HEK293 (cell line): Measurements from ENCODE around the gene UTP3.

ENCODE experiments used
- CTCF ChIA-PET: fragments of 350-600 bp; formaldehyde crosslinking; extraction: SDS; loops from one replicate; lab custom pipeline; 2021; ENCODE audit warnings: antibody characterized with exemption; lab: Yijun Ruan, JAX
- POLR2A ChIA-PET: fragments of 300-600 bp; formaldehyde crosslinking; extraction: SDS; loops from one replicate; lab custom pipeline; 2020; ENCODE audit warnings: antibody characterized with exemption, inconsistent platforms; lab: Yijun Ruan, JAX
- H3K27ac ChIP-seq: fragments of 200-500 bp; sonication (Bioruptor generic); 2 replicates; pipeline ENCODE4 v1.5.1; 2014; ENCODE audit warnings: low read depth, low read length, control low read depth, inconsistent platforms; ENCODE audit errors: extremely low read depth
- H3K36me3 ChIP-seq, 2 experiments: fragments of 200-500 bp in 1 of 2; sonication (Bioruptor generic) in 1 of 2; 1 replicate in 1 of 2; 2 replicates in 1 of 2; pipeline ENCODE4 v1.5.1; 2014 to 2017; ENCODE audit warnings: inconsistent platforms in 2 of 2, low read length in 2 of 2; ENCODE audit not compliant: control insufficient read depth in 2 of 2, insufficient read depth in 1 of 2
- H3K4me1 ChIP-seq: fragments of 200-500 bp; sonication (Bioruptor generic); 2 replicates; pipeline ENCODE4 v1.5.1; 2014; ENCODE audit warnings: mild to moderate bottlenecking, low read length, inconsistent platforms; ENCODE audit not compliant: control insufficient read depth, insufficient read depth
- H3K4me3 ChIP-seq: 2 replicates; pipeline ENCODE4 v1.5.1; 2011; ENCODE audit warnings: low read depth, mild to moderate bottlenecking, control low read depth, low read length, moderate library complexity
- H3K9me3 ChIP-seq: fragments of 200-500 bp; sonication (Bioruptor generic); 2 replicates; pipeline ENCODE4 v1.5.1; 2014; ENCODE audit warnings: low read depth, low read length, inconsistent platforms; ENCODE audit not compliant: control insufficient read depth, insufficient read depth
- FEZF1 ChIP-seq: fragments of 450-650 bp; formaldehyde crosslinking; IDR thresholded peaks from 2 replicates; pipeline ENCODE4 v1.5.1; 2016; ENCODE audit warnings: missing biosample characterization, missing genetic modification characterization
- KLF16 ChIP-seq: fragments of 450-650 bp; formaldehyde crosslinking; IDR thresholded peaks from 2 replicates; pipeline ENCODE4 v1.5.1; 2017; ENCODE audit warnings: missing biosample characterization, missing genetic modification characterization
- PRDM6 ChIP-seq: fragments of 450-650 bp; formaldehyde crosslinking; IDR thresholded peaks from 2 replicates; pipeline ENCODE4 v1.5.1; 2017; ENCODE audit warnings: missing biosample characterization, missing genetic modification characterization
- SCRT1 ChIP-seq: fragments of 450-650 bp; formaldehyde crosslinking; IDR thresholded peaks from 2 replicates; pipeline ENCODE4 v1.5.1; 2016; ENCODE audit warnings: missing biosample characterization, missing genetic modification characterization, borderline replicate concordance
- ZBTB10 ChIP-seq: fragments of 450-650 bp; formaldehyde crosslinking; IDR thresholded peaks from 2 replicates; pipeline ENCODE4 v1.5.1; 2016; ENCODE audit warnings: missing biosample characterization, missing genetic modification characterization
- ZBTB11 ChIP-seq: fragments of 450-650 bp; formaldehyde crosslinking; conservative IDR thresholded peaks from 2 replicates; pipeline ENCODE4 v1.5.1; 2016; ENCODE audit warnings: low read depth, missing biosample characterization, missing genetic modification characterization
- ZBTB17 ChIP-seq: fragments of 450-650 bp; formaldehyde crosslinking; IDR thresholded peaks from 2 replicates; pipeline ENCODE4 v1.5.1; 2016; ENCODE audit warnings: missing biosample characterization, missing genetic modification characterization
- ZNF133 ChIP-seq: fragments of 450-650 bp; formaldehyde crosslinking; IDR thresholded peaks from 2 replicates; pipeline ENCODE4 v1.5.1; 2016; ENCODE audit warnings: missing biosample characterization, missing genetic modification characterization
- ZNF221 ChIP-seq: fragments of 450-650 bp; formaldehyde crosslinking; IDR thresholded peaks from 2 replicates; pipeline ENCODE4 v1.5.1; 2017; ENCODE audit warnings: missing biosample characterization, missing genetic modification characterization, borderline replicate concordance
- ZNF324 ChIP-seq: fragments of 450-650 bp; formaldehyde crosslinking; IDR thresholded peaks from 2 replicates; pipeline ENCODE4 v1.5.1; 2016; ENCODE audit warnings: missing biosample characterization, missing genetic modification characterization
- ZNF335 ChIP-seq: fragments of 450-650 bp; formaldehyde crosslinking; conservative IDR thresholded peaks from 2 replicates; pipeline ENCODE4 v1.5.1; 2016; ENCODE audit warnings: missing biosample characterization, missing genetic modification characterization
- ZNF362 ChIP-seq: fragments of 450-650 bp; formaldehyde crosslinking; IDR thresholded peaks from 2 replicates; pipeline ENCODE4 v1.5.1; 2016; ENCODE audit warnings: missing biosample characterization, missing genetic modification characterization
- ZNF776 ChIP-seq: fragments of 450-650 bp; formaldehyde crosslinking; IDR thresholded peaks from 2 replicates; pipeline ENCODE4 v1.5.0; 2017; ENCODE audit warnings: missing biosample characterization, missing genetic modification characterization, borderline replicate concordance
- TF ChIP-seq, protein P1 (sequence below): fragments of 450-650 bp; formaldehyde crosslinking; IDR thresholded peaks from 2 replicates; pipeline ENCODE4 v1.5.1; 2016; ENCODE audit warnings: missing biosample characterization, missing genetic modification characterization

Gene UTP3

GRCh38 chr4:70737409-70737808 is 49.1 kb downstream of the UTP3 start:
- CTCF ChIA-PET: interaction anchor here (0.6 to 0.8 kb wide), 3 partner anchors 9 to 191 kb away, joined by 3 to 6 read pairs (median 6); no protein-coding TSS in a partner anchor
- TF ChIP-seq ZBTB10 (no peak), ZNF776 (tag by site-specific recombination) (no peak), ZNF324 (no peak), ZNF133 (tag by site-specific recombination) (no peak), ZNF221 (no peak), PRDM6 (no peak), ZBTB11 (no peak), SCRT1 (tag by site-specific recombination) (no peak)
- TF ChIP-seq, protein P1, sequence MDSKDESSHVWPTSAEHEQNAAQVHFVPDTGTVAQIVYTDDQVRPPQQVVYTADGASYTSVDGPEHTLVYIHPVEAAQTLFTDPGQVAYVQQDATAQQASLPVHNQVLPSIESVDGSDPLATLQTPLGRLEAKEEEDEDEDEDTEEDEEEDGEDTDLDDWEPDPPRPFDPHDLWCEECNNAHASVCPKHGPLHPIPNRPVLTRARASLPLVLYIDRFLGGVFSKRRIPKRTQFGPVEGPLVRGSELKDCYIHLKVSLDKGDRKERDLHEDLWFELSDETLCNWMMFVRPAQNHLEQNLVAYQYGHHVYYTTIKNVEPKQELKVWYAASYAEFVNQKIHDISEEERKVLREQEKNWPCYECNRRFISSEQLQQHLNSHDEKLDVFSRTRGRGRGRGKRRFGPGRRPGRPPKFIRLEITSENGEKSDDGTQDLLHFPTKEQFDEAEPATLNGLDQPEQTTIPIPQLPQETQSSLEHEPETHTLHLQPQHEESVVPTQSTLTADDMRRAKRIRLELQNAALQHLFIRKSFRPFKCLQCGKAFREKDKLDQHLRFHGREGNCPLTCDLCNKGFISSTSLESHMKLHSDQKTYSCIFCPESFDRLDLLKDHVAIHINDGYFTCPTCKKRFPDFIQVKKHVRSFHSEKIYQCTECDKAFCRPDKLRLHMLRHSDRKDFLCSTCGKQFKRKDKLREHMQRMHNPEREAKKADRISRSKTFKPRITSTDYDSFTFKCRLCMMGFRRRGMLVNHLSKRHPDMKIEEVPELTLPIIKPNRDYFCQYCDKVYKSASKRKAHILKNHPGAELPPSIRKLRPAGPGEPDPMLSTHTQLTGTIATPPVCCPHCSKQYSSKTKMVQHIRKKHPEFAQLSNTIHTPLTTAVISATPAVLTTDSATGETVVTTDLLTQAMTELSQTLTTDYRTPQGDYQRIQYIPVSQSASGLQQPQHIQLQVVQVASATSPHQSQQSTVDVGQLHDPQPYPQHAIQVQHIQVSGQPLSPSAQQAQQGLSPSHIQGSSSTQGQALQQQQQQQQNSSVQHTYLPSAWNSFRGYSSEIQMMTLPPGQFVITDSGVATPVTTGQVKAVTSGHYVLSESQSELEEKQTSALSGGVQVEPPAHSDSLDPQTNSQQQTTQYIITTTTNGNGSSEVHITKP: no peak
- H3K27ac ChIP-seq: no peak overlapping the region
- no peak overlapping the region for H3K4me3 ChIP-seq
- POLR2A ChIA-PET: no interaction called here
- H3K36me3 ChIP-seq: no peaks in the 10 kb centered on the region
- no peaks in the 10 kb centered on the region for H3K9me3 ChIP-seq
- peaks cover 14% of the 10 kb centered on the region for H3K4me1 ChIP-seq

DNA sequence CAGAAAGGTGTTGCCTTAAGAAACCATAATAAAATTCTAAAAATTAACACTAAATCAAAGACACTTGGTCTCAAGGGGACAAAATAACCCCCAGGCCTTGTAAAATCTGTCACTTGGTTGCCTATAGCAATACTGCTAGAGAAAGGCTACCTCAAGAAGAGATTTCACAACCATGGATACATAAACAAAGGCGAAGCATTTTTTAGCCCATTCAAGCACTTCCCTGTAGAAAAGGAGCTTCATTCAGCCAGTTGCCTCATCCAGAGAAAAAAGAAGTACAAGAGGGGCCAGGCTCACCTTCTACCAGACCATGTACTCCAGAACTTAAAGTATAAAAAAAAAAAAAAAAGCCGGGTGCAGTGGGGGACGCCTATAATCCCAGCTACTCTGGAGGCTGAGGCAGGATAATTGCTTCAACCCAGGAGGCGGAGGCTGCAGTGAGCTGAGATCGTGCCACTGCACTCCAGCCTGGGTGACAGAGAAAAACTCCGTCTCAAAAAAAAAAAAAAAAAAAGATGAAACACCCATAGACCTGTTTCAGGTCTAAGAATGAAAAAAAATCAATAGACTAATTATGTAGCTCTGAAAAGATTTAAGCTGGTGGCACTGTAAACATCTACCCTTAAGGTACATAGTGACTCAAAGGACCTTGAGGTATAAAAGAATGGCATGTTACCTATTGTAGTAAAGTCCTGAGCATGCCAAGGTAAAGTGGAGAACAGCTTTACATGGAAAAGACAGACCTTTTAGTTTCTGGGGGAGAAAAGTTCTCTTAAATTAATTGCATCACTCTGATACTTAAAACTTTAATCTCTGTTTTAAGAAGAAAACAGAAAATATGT is 51.4 kb downstream of the UTP3 start:
- Histone ChIP-seq H3K9me3 (no peaks in the 10 kb centered on the region), H3K4me1 (peaks cover 12% of the 10 kb centered on the region), H3K27ac (no peak overlapping the region), H3K4me3 (no peak overlapping the region), H3K36me3 (no peaks in the 10 kb centered on the region; a peak in 1 of 3 replicates)
- ChIA-PET POLR2A (interaction anchor here (0.6 kb wide), 1 partner anchor 227 kb away, joined by 3 read pairs; no protein-coding TSS in a partner anchor), CTCF (no interaction called here)
- TF ChIP-seq ZNF362 (tag by site-specific recombination) (peak; percentile 77), ZBTB17 (tag by site-specific recombination) (peak; percentile 23; the same call in 1 of the 2 replicates), ZNF335 (tag by site-specific recombination) (0 out of 2 replicates have a peak, but pooled peaks have one; percentile 27), KLF16 (tag by site-specific recombination) (no peak), FEZF1 (tag by site-specific recombination) (peak; percentile 37; the same call in 1 of the 2 replicates)
- TF ChIP-seq, protein P1: peak; percentile 89
